NCI-H187 treated with DMSO at 0.1 percent for 48 hours (cell line): ENCODE results near the gene SPTBN4.
A peak's percentile ranks its signal among the peaks of the same experiment; 100 is the strongest.
"Not testable (repeated sequence)": the region's sequence is repeated elsewhere in the genome, so short reads cannot be mapped to it uniquely, and the experiment has no call there.

Experiments used
- DNase-seq: peaks from one replicate; lab custom pipeline; 2025; lab: John Stamatoyannopoulos, UW

The SPTBN4 gene

GRCh38 chr19:40621283-40621682, 154.5 kb downstream of the SPTBN4 start:
- no peak for DNase-seq

GRCh38 chr19:40621966-40622772, 155.4 kb downstream of the SPTBN4 start:
- no peak for DNase-seq

- DNase-seq, result no peak
Observed at GRCh38 chr19:40622773-40623075, 155.9 kb downstream of the SPTBN4 start.

GRCh38 chr19:40623403-40624251, 156.8 kb downstream of the SPTBN4 start:
- peak; percentile 86 for DNase-seq

- not testable (repeated sequence) for DNase-seq
Observed at GRCh38 chr19:40624369-40625153, 157.8 kb downstream of the SPTBN4 start.

- no peak for DNase-seq
Observed at GRCh38 chr19:40625406-40626120, 158.8 kb downstream of the SPTBN4 start.
